ENCODE data around the gene LRRC15. TPM values are rescaled to one million over a fixed set of nuclear protein-coding genes. Genes with fewer than 3 reads are reported as not detected.

LRRC15 gene
- total and polyA plus RNA-seq, 2 donors (not counting 3 experiments of a cell fraction or from before 2014, with no cell fraction given): not detected

GRCh38 chr3:194387276-194387675 is 17.7 kb upstream of the LRRC15 start:
- intact Hi-C loops (cut with micrococcal nuclease) (no loop called here), dilution Hi-C loops (cut with MboI; ENCODE audit: extremely low pct_ligation_motif_present, low sequenced_read_pairs) (no loop called here)
- no peaks in the 10 kb centered on the region for H3K9me1 ChIP-seq (replicated peaks; ENCODE audit: control insufficient read depth, extremely low read depth, insufficient read depth, low read length)
- no peak overlapping the region for H3K4me2 ChIP-seq (ENCODE audit: insufficient read depth, low read length)
- H3K4me1 ChIP-seq (ENCODE audit: control insufficient read depth, extremely low read depth, insufficient read depth, low read length): no peaks in the 10 kb centered on the region
- ChIA-PET POLR2A (no interaction called here), CTCF (interaction anchor here (1.2 to 1.5 kb wide), 4 partner anchors 9 to 54 kb away, joined by 3 to 6 read pairs (median 3); no protein-coding TSS in a partner anchor)
- H3K27ac ChIP-seq (ENCODE audit: insufficient read depth, low read depth, low read length): no peak overlapping the region
- no peaks in the 10 kb centered on the region for H3K9me3 ChIP-seq (replicated peaks; ENCODE audit: control insufficient read depth, insufficient read depth, low read length)
- TF ChIP-seq GATA2 (IDR thresholded peaks at IDR 0.05; ENCODE audit: insufficient read depth, insufficient read length, low read depth, low read length) (no peak), MYC (IDR thresholded peaks at IDR 0.05; ENCODE audit: low read depth, low read length) (no peak), FOS (IDR thresholded peaks at IDR 0.05; ENCODE audit: borderline replicate concordance, insufficient read depth, low read length) (no peak), EZH2 (IDR thresholded peaks at IDR 0.05; ENCODE audit: borderline replicate concordance, low read depth, low read length, severe bottlenecking) (no peak), MAX (IDR thresholded peaks at IDR 0.05; ENCODE audit: insufficient read depth, insufficient read length) (no peak), CTCF (IDR thresholded peaks at IDR 0.05; ENCODE audit: extremely low read depth in 1 of 2, insufficient read depth in 1 of 2, low read depth in 1 of 2, low read length in 2 of 2) (no peak), POLR2AphosphoS5 (IDR thresholded peaks at IDR 0.05; ENCODE audit: insufficient read depth, low read depth, low read length) (no peak)
- H4K20me1 ChIP-seq (replicated peaks; ENCODE audit: control insufficient read depth, extremely low read depth, insufficient read depth, low read length): no peaks in the 10 kb centered on the region
- no peaks in the 10 kb centered on the region for H3K79me2 ChIP-seq (ENCODE audit: control insufficient read depth, insufficient read depth, low read length)
- no peak overlapping the region for H2AFZ ChIP-seq (ENCODE audit: low read depth, low read length)
- H3K4me3 ChIP-seq (replicated peaks in 1 of 3; ENCODE audit: insufficient read depth in 1 of 3, low read depth in 1 of 3, low read length in 3 of 3): no peak overlapping the region
- no TSS peak for BruUV-seq (replicated peaks)
- no peak overlapping the region for H3K9ac ChIP-seq (replicated peaks; ENCODE audit: extremely low read depth, insufficient read depth, low read length)
- no peaks in the 10 kb centered on the region for H3K36me3 ChIP-seq (ENCODE audit: control insufficient read depth in 2 of 2, extremely low read depth in 1 of 2, insufficient read depth in 2 of 2, low read length in 2 of 2)
- H3K27me3 ChIP-seq (ENCODE audit: control insufficient read depth in 2 of 2, insufficient read depth in 2 of 2, low read length in 2 of 2): peaks cover 23 to 24% of the 10 kb centered on the region in 2 experiments
- no peak for DNase-seq (ENCODE audit: low read depth, low spot score)
- no peak for FAIRE-seq
